NT2/D1 (cell line): ENCODE results near the gene FOXP1.

Experiments
- SUZ12 ChIP-seq: IDR thresholded peaks from 2 replicates; pipeline ENCODE4 v1.6.1; 2011; ENCODE audit not compliant: insufficient read length, insufficient read depth; ENCODE audit errors: extremely low read depth
- YY1 ChIP-seq: IDR thresholded peaks from 2 replicates; pipeline ENCODE4 v1.6.1; 2011; ENCODE audit not compliant: insufficient read length, insufficient read depth
- ZNF274 ChIP-seq: IDR thresholded peaks from 2 replicates; pipeline ENCODE4 v1.6.1; 2011; ENCODE audit warnings: mild to moderate bottlenecking, low read depth, low read length

DNA sequence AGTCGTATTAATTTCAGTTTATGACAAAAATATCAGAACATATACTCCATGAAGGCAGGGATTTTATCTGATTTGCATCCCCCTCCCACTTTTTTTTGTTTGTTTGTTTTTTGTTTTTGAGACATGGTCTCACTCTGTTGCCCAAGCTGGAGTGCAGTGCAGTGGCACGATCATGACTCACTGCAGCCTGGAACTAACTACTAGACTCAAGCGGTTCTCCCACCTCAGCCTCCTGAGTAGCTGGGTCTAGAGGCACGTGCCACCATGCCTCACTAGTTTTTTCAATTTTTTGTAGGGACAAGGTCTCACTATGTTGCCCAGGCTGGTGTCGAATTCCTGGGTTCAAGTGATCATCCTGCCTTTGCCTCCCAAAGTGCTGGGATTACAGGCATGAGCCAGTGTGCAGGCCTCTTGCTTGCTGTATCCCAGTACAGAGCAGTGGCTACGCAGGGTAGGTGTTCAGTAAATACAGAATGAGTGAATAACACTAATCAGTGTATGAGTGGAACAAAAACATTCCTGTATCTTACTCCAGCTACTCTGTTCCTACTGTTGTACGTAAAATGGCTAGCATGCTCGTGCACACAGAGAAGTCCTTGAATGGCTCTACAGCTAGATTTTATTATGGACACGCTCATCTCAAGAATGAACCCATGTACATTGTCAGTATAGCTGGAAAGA is 272.4 kb downstream of the FOXP1 start:
- TF ChIP-seq ZNF274 (no peak), YY1 (no peak), SUZ12 (no peak)
